HG03159 (cell line): ENCODE data around the gene CREB5.

Source experiments
- ATAC-seq: cut with Tn5 transposase; IDR thresholded peaks from one replicate; pipeline ENCODE4 v1.9.1; 2021; ENCODE audit warnings: mild to moderate bottlenecking, moderate library complexity; ENCODE audit not compliant: unreplicated experiment

CREB5 gene

DNA sequence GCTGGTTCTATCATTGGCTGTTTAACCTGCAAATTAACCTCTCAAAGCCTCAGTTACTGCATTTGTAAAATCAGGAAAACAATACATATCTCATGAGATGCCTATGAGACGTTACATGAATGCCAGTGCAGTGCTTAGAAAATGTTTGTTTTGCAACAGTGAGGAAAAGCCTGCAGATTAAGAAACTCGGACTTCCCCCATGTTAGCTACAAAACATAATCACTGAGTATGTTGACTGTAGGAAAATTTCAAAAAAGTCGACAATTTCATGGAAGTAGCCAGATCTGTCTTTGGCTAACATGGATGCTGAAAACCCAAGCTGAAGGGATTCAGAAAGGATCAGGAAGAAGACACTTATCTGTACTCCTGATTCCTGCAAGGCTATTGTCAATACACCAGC is 424.4 kb downstream of the CREB5 start:
- no peak for ATAC-seq

- no peak for ATAC-seq
Measured at GRCh38 chr7:28837216-28837615, 424.9 kb downstream of the CREB5 start.

- peak; percentile 60 for ATAC-seq
Measured at GRCh38 chr7:28840592-28840995, 428.3 kb downstream of the CREB5 start.

GRCh38 chr7:28841766-28842165 is 429.4 kb downstream of the CREB5 start:
- ATAC-seq = no peak

DNA sequence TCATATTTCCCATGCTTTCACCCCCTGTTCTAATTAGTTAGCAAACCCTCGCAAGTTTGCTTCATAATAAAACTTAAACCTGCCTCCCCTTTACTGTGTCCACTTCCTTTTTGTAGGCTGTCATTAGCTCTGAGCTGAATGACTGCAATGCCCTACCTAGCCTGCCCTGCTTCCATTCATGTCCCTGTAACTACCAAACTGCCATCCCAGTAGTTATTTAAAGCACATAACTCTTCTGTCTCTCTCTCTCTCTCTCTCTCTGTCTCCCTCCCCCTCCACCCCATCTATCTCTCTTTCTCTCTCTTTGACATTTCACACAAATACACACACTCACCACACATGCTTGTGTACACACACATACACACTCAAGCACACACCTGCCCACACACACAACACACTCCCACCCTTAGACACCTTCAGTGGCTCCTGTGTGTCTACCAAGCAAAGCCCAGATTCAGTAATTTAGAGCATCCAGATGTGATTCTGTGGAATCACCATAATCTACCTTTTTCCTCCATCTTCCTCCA is 430.5 kb downstream of the CREB5 start:
- no peak for ATAC-seq

DNA sequence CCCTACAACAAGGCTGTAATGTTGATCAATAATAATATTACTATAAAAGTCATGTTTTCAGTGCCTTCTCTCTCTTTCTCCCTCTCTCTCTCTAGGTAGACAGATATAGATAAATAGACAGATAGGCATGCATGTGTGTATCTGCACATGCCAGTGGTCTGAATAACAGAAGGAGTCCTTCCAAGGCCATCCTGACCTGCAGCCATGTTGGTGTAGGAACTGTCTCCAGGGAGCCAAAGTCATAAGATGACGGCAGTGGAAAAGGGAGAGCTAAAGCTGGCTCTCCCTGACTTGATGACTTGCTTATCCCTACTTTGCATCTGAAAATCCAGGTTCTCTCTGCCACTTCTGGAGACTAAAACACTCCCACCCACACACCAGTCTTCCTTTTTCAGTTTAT is 432.8 kb downstream of the CREB5 start:
- ATAC-seq = no peak

DNA sequence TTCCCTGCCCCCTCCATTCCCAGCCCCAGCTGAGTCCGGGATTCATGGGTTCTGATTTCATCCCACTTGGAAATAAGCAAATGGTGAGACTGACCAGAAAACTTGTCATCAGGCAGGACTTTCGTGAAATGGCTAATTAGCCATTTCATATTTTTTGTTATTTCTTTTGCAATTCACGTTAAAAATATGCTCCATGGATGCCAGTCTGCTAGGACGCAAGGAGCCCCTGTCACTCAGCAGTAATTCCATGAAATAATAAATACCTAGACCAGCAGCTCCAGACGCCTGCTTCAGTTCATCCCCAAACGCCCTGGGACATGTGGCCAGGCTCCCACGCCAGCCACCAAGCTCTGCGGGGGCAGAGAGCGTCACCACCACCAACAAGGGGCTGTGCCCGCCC is 434.9 kb downstream of the CREB5 start:
- ATAC-seq = no peak

DNA sequence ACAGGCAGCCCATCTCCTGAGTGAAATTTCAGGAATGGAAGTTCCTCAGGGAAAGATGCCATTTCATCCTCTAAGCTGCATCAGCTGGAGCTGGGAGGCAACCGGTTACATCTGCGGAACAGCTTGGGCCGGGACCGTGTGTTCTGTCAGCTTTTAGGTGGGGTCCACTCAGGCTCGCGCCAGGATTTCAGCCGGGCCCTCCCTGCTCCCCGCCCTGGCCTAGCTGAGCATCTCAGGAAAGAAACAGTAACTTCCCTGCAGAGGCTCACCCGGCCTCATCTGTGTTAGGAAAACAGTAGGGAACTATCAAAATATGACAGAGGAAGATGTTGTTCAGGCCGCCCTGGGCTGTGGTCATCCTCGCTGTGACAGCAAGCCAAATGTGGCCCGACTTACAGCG is 435.4 kb downstream of the CREB5 start:
- no peak for ATAC-seq

- ATAC-seq = no peak
Measured at GRCh38 chr7:28848906-28849305, 436.6 kb downstream of the CREB5 start.

GRCh38 chr7:28850699-28851098 is 438.4 kb downstream of the CREB5 start:
- no peak for ATAC-seq

- ATAC-seq = no peak
Measured at GRCh38 chr7:28853150-28853549, 440.8 kb downstream of the CREB5 start.

DNA sequence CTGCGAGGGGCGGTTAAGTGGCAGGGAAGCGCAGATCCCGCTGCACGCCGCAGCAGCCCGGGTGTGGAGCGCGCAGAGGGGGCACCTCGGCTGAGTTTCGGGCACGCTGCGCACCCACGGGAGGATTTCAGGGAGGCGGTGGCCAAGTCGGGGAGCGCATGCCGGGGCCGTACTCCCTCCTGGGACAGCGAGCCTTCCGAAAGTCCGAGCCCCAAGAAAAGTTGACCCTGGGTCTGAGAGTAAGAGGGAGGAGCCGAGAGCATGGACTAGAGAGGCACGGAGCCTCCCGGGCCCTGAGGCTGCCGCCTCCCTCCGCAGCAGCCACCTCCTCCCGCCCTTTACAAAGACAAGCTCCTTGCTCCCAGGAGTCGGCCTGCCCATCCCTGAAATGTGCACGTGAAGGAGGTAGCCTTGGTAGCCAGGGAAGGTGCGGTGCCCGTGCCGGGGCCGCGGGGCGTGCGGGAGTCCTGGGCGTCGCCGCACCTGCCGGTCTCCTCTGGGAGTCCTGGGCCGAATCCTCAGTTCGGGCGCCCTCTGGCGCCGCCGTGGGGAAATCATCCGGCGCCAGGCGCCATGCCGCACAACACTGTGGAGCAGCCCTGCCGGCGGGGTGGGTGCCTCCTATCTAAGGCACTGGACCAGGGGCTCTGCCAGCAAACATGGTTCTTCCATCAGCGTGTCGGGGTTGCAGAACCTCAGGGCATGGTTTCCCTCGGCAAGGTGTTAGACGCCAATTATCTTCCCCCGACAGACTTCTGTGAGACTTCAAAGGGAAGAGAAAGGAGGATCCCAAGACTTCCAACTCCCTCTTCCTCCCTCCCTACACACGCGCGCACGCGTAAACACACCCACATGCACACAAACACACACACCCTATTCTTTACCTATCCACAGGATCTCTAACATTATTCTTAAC is 441.8 kb downstream of the CREB5 start:
- ATAC-seq = peak; percentile 98

DNA sequence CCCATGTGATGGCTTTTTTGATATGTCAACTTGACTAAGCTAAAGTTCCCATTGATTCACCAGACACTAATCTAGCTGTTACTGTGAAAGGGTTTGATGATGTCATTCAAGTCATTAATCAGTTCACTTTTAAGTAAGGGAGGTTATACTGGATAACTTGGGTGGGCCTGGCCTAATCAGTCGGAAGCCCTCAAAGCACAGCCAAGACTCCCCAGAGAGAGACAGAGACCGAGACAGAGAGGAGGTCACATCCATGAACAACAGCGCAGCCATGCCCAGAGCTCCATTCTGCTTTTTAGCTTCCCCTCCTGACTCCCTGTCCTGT is 442.4 kb downstream of the CREB5 start:
- no peak for ATAC-seq

GRCh38 chr7:28855538-28856217 is 443.4 kb downstream of the CREB5 start:
- ATAC-seq = no peak

DNA sequence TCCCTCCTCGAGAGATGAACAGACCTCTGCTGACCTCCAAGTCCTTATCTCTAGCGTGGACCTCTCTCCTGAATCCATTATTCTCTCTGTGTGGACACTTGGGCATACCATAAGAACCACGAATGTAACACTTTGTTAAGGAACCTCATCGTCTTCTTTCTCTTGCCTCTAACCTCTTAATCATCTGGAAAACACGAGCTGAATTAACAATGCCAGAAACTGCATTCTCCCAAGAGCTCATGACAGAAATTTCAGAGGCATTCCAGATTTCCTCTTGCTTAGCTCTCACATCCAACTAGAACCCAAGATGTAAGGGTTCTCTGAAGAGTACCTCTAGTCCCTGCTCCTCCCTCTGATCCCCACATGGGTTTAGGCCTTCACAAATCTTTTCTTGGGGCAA is 444.3 kb downstream of the CREB5 start:
- no peak for ATAC-seq

DNA sequence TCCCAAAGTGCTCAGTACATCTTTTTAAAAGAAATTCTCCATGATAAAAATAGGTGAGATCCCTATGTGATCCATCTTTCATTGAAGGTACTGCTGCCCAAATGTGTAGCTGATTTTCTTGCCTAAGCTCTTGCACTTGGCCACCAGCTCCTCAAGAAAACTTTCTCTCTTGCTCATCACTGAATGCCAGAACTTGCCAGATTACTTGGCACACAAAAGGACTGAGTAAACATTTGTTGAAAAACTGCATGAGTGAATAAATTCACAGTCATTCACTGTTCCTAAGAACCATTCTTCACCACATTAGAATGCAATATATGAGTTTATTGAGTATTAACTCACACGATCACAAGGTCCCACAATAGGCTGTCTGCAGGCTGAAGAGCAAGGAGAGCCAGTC is 445.9 kb downstream of the CREB5 start:
- ATAC-seq = no peak

DNA sequence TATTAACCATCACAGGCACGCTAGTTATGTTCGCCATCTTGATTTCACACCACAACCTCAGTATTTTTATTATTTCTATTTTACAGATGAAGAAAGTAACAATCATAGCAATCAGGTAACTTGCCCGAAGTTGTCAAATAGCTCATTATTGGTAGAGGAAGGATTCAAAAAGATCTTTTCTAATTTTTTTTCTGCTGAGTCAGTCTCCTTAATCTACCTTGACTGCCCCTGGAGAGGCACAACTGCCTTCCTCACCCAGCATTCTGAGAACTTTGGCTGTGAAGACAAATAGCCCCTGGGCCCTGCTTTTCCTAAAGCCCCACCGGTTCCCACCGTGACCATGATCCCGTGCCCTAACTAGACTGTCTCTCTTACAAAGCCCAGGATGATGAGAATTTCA is 446.6 kb downstream of the CREB5 start:
- no peak for ATAC-seq

GRCh38 chr7:28861825-28862224 is 449.5 kb downstream of the CREB5 start:
- ATAC-seq = no peak

DNA sequence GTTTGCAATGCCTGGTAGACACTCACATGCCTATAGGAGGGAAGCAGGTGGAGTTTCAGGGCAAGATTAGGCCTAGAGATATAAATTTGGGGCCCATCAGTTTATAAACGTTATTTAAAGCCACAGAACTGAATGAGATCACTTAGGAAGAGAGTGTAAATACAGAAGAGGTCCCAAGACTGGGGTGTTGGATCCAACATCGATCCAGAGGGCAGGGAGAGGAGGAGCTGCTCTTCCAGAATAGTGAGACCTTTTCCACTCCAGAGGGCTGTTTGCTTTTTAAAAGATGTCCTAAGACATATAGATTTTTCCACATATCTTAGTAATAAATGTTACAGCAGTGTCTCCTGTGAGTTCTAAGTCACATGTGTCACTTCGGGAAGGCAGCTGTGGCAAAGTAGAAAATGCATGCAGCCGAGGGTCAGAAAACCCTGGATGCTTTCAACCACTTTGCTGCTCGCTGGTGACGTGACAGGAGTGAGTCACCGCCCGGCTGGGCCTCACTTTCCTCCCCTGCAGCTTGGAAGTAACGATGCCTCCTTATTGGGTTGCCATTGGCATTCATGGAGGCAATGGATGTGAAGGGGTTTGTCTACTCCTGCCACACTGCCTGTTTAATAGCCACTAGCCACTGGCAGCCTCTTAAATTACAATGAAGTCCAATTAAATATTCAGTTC is 450.4 kb downstream of the CREB5 start:
- no peak for ATAC-seq

- no peak for ATAC-seq
Measured at GRCh38 chr7:28865601-28866144, 453.4 kb downstream of the CREB5 start.

DNA sequence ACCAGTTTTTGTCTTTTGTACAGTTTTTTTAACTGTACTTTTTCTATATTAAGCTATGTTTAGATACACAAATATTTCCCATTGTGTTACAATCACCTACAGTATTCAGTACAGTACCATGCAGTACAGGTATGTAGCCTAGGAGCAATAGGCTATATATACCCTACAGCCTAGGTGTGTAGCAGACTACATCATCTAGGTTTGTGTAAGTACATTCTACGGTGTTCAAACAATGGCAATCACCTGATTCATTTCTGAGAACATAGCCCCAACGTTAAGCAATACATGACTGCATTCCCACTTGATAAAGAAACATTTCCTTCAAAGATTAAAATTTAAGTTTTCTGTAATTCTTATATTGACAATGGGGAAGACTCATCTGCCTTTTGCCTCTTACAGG is 456.4 kb downstream of the CREB5 start:
- no peak for ATAC-seq
